Heart right ventricle (tissue), 16 donors: ENCODE results near the gene GPX7. TPM values are rescaled to one million over a fixed set of nuclear protein-coding genes. Genes with fewer than 3 reads are reported as not detected.

Source experiments
- ATAC-seq, 8 donors: fragments of 200-7000 bp; cut with Tn5 transposase; one replicate each; pipeline ENCODE4 v1.9.1; 2020; ENCODE audit warnings: mild to moderate bottlenecking in 8 of 8, moderate library complexity in 8 of 8, moderate number of reproducible peaks in 1 of 8
- DNase-seq, 2 donors: peaks; one replicate each; pipeline ENCODE4 v3.0.0-alpha.2; 2020
- H3K27ac ChIP-seq, 10 donors: fragments of 200-600 bp; sonication (generic) in 2 of 10; one replicate each; pipeline versions ENCODE4 v1.5.0 to v1.8.0; 2020 to 2022; ENCODE audit warnings: mild to moderate bottlenecking in 3 of 10
- H3K27me3 ChIP-seq, 7 donors: fragments of 200-600 bp; one replicate each; pipeline ENCODE4 v1.8.0; 2021 to 2022; ENCODE audit warnings: mild to moderate bottlenecking in 2 of 7
- H3K36me3 ChIP-seq, 9 donors: fragments of 200-600 bp; sonication (generic) in 1 of 9; one replicate each; pipeline versions ENCODE4 v1.5.0 to v1.8.0; 2020 to 2022; ENCODE audit warnings: mild to moderate bottlenecking in 2 of 9
- H3K4me1 ChIP-seq, 9 donors: fragments of 200-600 bp; sonication (generic) in 1 of 9; one replicate each; pipeline versions ENCODE4 v1.5.0 to v1.8.0; 2020 to 2022; ENCODE audit warnings: mild to moderate bottlenecking in 4 of 9
- H3K4me3 ChIP-seq, 10 donors: fragments of 200-600 bp; sonication (generic) in 2 of 10; one replicate each; pipeline versions ENCODE4 v1.5.0 to v1.8.0; 2020 to 2022; ENCODE audit warnings: mild to moderate bottlenecking in 7 of 10, moderate library complexity in 2 of 10
- H3K9me3 ChIP-seq, 11 donors: fragments of 200-600 bp in 10 of 11; sonication (generic) in 2 of 11; one replicate each; pipeline versions ENCODE4 v1.5.0 to v1.8.0; 2013 to 2022; ENCODE audit warnings: mild to moderate bottlenecking in 2 of 11, control low read depth in 1 of 11, moderate library complexity in 1 of 11
- CTCF ChIP-seq, 9 donors: fragments of 200-600 bp; sonication (generic) in 2 of 9; IDR thresholded peaks; one replicate each; pipeline versions ENCODE4 v1.5.0 to v1.8.0; 2021 to 2022; ENCODE audit warnings: antibody characterized with exemption in 9 of 9, mild to moderate bottlenecking in 5 of 9, moderate library complexity in 1 of 9
- WGBS, 2 donors: extraction: QIAGEN DNeasy Blood & Tissue Kit; methylation state at CpG; one replicate each; pipeline ENCODE4 v1.1.7; 2013; ENCODE audit warnings: inconsistent platforms in 1 of 2; 5-methylcytosine and 5-hydroxymethylcytosine counted together
- intact Hi-C, 10 donors: fragments of 100-400 bp; cut with DNase I; formaldehyde crosslinking; loops; one replicate each; pipeline versions ENCODE4 v1.11.1 to v1.14.2; 2022
- polyA plus RNA-seq, 2 donors: library from polyadenylated mRNA; stranded (reverse); fragments of 200-250 nt; gene quantifications; one replicate each; pipeline ENCODE4 v1.2.3, GENCODE V29; 2013
- total RNA-seq, 10 donors: library from RNA; stranded (reverse); fragmentation: NEBNext Ultra II Directional in 3 of 10; extraction: Animal tissue kit (Norgen Biotek cat#: 25700) in 3 of 10; gene quantifications; one replicate each; pipeline versions ENCODE4 v1.2.1 to v1.2.4, GENCODE V29; 2021 to 2023
- donor health status: Arrhythmogenic right ventricular cardiomyopathy.
- donor health status: ischemic (EF 13 %, LVEDD 7.1; RV severe dilation, severe dysfunction).
- donor health status: healthy with polysubstance abuse.
- donor health status: DM: no; HTN: yes; CAD: no.
- donor health status: DM: no; HTN: no; CAD: no.
- donor health status: ischemic (EF 25% LVEDD 6.9; RV normal size, moderate dysfunction).
- donor health status: ischemic (EF 25% LVEDD 5.7; RV mildly dilated, moderate dysfunction).
- donor health status: healthy.
- donor health status: DM: yes; HTN: yes; CAD: no.
- donor health status: Ischemic cardiomyopathy.
- donor health status: ischemic (EF 35%, LVEDD 5.7; RV mildly dilated, moderate dysfunction).
- donor health status: nonischemic (EF 11% LVEDD 7.7; RV severe dilation, severe dysfunction).
- donor health status: DM: yes; HTN: yes; CAD: no.
- donor health status: PGD.
- donor health status: ischemic (EF 29% LVEDD 5.4; RV normal size, mild dysfunction).
- donor health status: nonischemic (EF 23%, LVEDD 6.1; RV moderate dilation, normal function).

GPX7 gene
- total and polyA plus RNA-seq, 12 donors: 3.3 to 22.9 (median 6.9) TPM

GRCh38 chr1:52631759-52632331 lies 29.7 kb downstream of the GPX7 start:
- TF ChIP-seq CTCF (IDR thresholded peaks at IDR 0.05): no peak
- Histone ChIP-seq H3K9me3 (no peaks in the 10 kb centered on the region), H3K4me3 (peak overlapping the region in 1 of 10 donors; percentile 57), H3K4me1 (peaks cover 0 to 27% (median 8%) of the 10 kb centered on the region in 9 donors), H3K27ac (peak overlapping the region in 1 of 10 donors; percentile 84), H3K36me3 (no peaks in the 10 kb centered on the region), H3K27me3 (peaks cover 11 to 37% (median 31%) of the 10 kb centered on the region in 7 donors)
- no peak for DNase-seq
- no peak for ATAC-seq
- intact Hi-C loops: loop anchor here in 1 of 10 donors (10.0 kb wide), 1 partner anchor 77 kb away; the partner anchor contains the start of gene TUT4
- WGBS, 2 donors: 81 to 82% methylated on average over 8 of the region's 8 CpGs

- intact Hi-C loops: loop anchor here in 1 of 10 donors (10.0 kb wide), 1 partner anchor 78 kb away; the partner anchor contains the start of gene TUT4
- peak within 1 kb of the TSS in 1 of 10 donors; percentile 84 for H3K27ac ChIP-seq
- H3K4me1 ChIP-seq: peaks cover 0 to 35% (median 8%) of the 10 kb centered on the region in 9 donors
- 13% methylated on average over 39 to 53 of the region's 53 CpGs for WGBS, 2 donors
- H3K27me3 ChIP-seq: peaks cover 11 to 37% (median 31%) of the 10 kb centered on the region in 7 donors
- H3K36me3 ChIP-seq: no peaks in the 10 kb centered on the region
- TF ChIP-seq CTCF (IDR thresholded peaks at IDR 0.05): no peak
- peak within 1 kb of the TSS; percentile 30 to 57 (median 41) for H3K4me3 ChIP-seq
- ATAC-seq (peak in 7 of 8 donors; percentile 45 to 77 (median 64)), DNase-seq (peak; percentile 15 to 40)
- H3K9me3 ChIP-seq: no peaks in the 10 kb centered on the region
Observed at GRCh38 chr1:52632732-52633290, 30.6 kb downstream of the GPX7 start, which contains the start of gene SHISAL2A. Gene SHISAL2A, plus strand, starts transcription at chr1:52633168. Its CDS starts 326 bp downstream, at chr1:52633494.

- Histone ChIP-seq H3K27me3 (peaks cover 11 to 37% (median 31%) of the 10 kb centered on the region in 7 donors), H3K36me3 (no peaks in the 10 kb centered on the region), H3K4me3 (peak overlapping the region; percentile 30 to 57 (median 41)), H3K27ac (peak overlapping the region in 1 of 10 donors; percentile 84), H3K9me3 (no peaks in the 10 kb centered on the region), H3K4me1 (peaks cover 0 to 40% (median 8%) of the 10 kb centered on the region in 9 donors)
- intact Hi-C loops: loop anchor here in 1 of 10 donors (10.0 kb wide), 1 partner anchor 79 kb away; the partner anchor contains the start of gene TUT4
- DNase-seq (peak in 1 of 2 donors; percentile 13), ATAC-seq (peak in 3 of 8 donors; percentile 19 to 34 (median 32))
- no peak for TF ChIP-seq CTCF (IDR thresholded peaks at IDR 0.05)
- 4 to 6% methylated on average over 43 to 52 of the region's 52 CpGs for WGBS, 2 donors
Observed at GRCh38 chr1:52633291-52633754, 31.2 kb downstream of the GPX7 start.

- DNase-seq (no peak), ATAC-seq (no peak)
- no peak for TF ChIP-seq CTCF (IDR thresholded peaks at IDR 0.05)
- whole genome bisulfite sequencing, 2 donors: 91 to 98% methylated on average over 4 of the region's 4 CpGs
- Histone ChIP-seq H3K27me3 (peaks cover 11 to 37% (median 31%) of the 10 kb centered on the region in 7 donors), H3K9me3 (no peaks in the 10 kb centered on the region), H3K36me3 (no peaks in the 10 kb centered on the region), H3K27ac (peak overlapping the region in 1 of 10 donors; percentile 84), H3K4me3 (peak overlapping the region in 1 of 10 donors; percentile 57), H3K4me1 (peaks cover 0 to 41% (median 8%) of the 10 kb centered on the region in 9 donors)
- intact Hi-C loops: loop anchor here in 1 of 10 donors (10.0 kb wide), 1 partner anchor 79 kb away; the partner anchor contains the start of gene TUT4
Observed at GRCh38 chr1:52634111-52634510, 31.9 kb downstream of the GPX7 start.
